ENCODE data around the gene RASA2.

RASA2 gene

GRCh38 chr3:141561426-141562034 lies 74.7 kb downstream of the RASA2 start:
- Histone ChIP-seq H3K79me2 (ENCODE audit: low read length) (0 out of 2 replicates have a peak, but pooled peaks cover 8% of the 10 kb centered on the region), H3K36me3 (replicated peaks; ENCODE audit: insufficient read depth, low read length) (peaks cover 3% of the 10 kb centered on the region; the same call in 1 of the 2 replicates), H3K27me3 (replicated peaks; ENCODE audit: insufficient read depth, low read length) (no peaks in the 10 kb centered on the region), H4K20me1 (ENCODE audit: insufficient read depth, low read length) (no peaks in the 10 kb centered on the region), H3K4me2 (ENCODE audit: low read depth, low read length) (no peak overlapping the region), H3K9me2 (replicated peaks; ENCODE audit: insufficient read depth, low read length) (no peaks in the 10 kb centered on the region), H3K27ac (ENCODE audit: low read length) (no peak overlapping the region), H3K4me3 (ENCODE audit: low read length) (no peak overlapping the region), H3K9ac (ENCODE audit: low read length) (no peak overlapping the region), H3F3A (ENCODE audit: insufficient read depth, low read length) (peaks cover 22% of the 10 kb centered on the region), H2AFZ (ENCODE audit: low read length) (no peak overlapping the region), H3K9me3 (replicated peaks; ENCODE audit: insufficient read depth, low read length) (no peaks in the 10 kb centered on the region), H3K4me1 (ENCODE audit: low read length) (no peaks in the 10 kb centered on the region)
- TF ChIP-seq EZH2phosphoT487 (IDR thresholded peaks at IDR 0.05; ENCODE audit: low read length), result no peak
- TF ChIP-seq, protein P1, sequence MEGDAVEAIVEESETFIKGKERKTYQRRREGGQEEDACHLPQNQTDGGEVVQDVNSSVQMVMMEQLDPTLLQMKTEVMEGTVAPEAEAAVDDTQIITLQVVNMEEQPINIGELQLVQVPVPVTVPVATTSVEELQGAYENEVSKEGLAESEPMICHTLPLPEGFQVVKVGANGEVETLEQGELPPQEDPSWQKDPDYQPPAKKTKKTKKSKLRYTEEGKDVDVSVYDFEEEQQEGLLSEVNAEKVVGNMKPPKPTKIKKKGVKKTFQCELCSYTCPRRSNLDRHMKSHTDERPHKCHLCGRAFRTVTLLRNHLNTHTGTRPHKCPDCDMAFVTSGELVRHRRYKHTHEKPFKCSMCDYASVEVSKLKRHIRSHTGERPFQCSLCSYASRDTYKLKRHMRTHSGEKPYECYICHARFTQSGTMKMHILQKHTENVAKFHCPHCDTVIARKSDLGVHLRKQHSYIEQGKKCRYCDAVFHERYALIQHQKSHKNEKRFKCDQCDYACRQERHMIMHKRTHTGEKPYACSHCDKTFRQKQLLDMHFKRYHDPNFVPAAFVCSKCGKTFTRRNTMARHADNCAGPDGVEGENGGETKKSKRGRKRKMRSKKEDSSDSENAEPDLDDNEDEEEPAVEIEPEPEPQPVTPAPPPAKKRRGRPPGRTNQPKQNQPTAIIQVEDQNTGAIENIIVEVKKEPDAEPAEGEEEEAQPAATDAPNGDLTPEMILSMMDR (IDR thresholded peaks at IDR 0.05; ENCODE audit: low read length), result peak; percentile 90
- DNase-seq, result peak; percentile 57

GRCh38 chr3:141564241-141564640 lies 77.4 kb downstream of the RASA2 start:
- TF ChIP-seq EZH2phosphoT487 (IDR thresholded peaks at IDR 0.05; ENCODE audit: low read length) (no peak), EZH2 (optimal IDR thresholded peaks at IDR 0.05; ENCODE audit: low read depth, low read length) (no peak)
- TF ChIP-seq, protein P1 (IDR thresholded peaks at IDR 0.05; ENCODE audit: low read length), result no peak
- no peak for DNase-seq
- no peak overlapping the region for H3K4me3 ChIP-seq (ENCODE audit: low read length)
- no peaks in the 10 kb centered on the region for H3K27me3 ChIP-seq (replicated peaks; ENCODE audit: insufficient read depth, low read length)
- H3K4me2 ChIP-seq (ENCODE audit: low read depth, low read length), result no peak overlapping the region
- no peak overlapping the region for H2AFZ ChIP-seq (ENCODE audit: low read length)
- H3K9me3 ChIP-seq (replicated peaks; ENCODE audit: insufficient read depth, low read length), result no peaks in the 10 kb centered on the region
- H3K27ac ChIP-seq (ENCODE audit: low read length), result no peak overlapping the region
- H3K36me3 ChIP-seq (replicated peaks; ENCODE audit: insufficient read depth, low read length), result no peaks in the 10 kb centered on the region; the same call in 1 of the 2 replicates
- H3K9me2 ChIP-seq (replicated peaks; ENCODE audit: insufficient read depth, low read length), result no peaks in the 10 kb centered on the region
- H3K4me1 ChIP-seq (ENCODE audit: low read length), result no peaks in the 10 kb centered on the region
- H4K20me1 ChIP-seq (ENCODE audit: insufficient read depth, low read length), result no peaks in the 10 kb centered on the region
- peaks cover 18% of the 10 kb centered on the region for H3F3A ChIP-seq (ENCODE audit: insufficient read depth, low read length)
- no peak overlapping the region for H3K9ac ChIP-seq (ENCODE audit: low read length)
- H3K79me2 ChIP-seq (ENCODE audit: low read length), result 0 out of 2 replicates have a peak, but pooled peaks cover 8% of the 10 kb centered on the region

DNA sequence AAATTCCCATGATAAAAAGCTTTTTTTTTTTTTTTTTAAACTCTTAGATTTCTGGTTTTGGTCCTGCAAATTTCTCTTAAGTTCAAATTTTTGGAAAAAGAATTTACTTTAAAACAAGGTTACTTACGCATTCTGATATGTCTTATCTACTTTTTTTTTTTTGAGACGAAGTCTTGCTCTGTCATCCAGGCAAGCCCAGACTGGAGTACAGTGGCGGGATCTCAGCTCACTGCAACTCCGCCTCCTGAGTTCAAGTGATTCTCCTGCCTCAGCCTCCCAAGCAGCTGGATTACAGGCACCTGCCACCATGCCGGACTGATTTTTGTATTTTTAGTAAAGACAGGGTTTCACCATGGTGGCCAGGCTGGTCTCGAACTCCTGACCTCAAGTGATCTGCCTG lies 83.2 kb downstream of the RASA2 start:
- no peak overlapping the region for H2AFZ ChIP-seq (ENCODE audit: low read length)
- H3K4me3 ChIP-seq (ENCODE audit: low read length), result no peak overlapping the region
- no peak for TF ChIP-seq EZH2 (optimal IDR thresholded peaks at IDR 0.05; ENCODE audit: low read depth, low read length)
- no peak for TF ChIP-seq EZH2phosphoT487 (IDR thresholded peaks at IDR 0.05; ENCODE audit: low read length)
- TF ChIP-seq, protein P1 (IDR thresholded peaks at IDR 0.05; ENCODE audit: low read length), result no peak
- H4K20me1 ChIP-seq (ENCODE audit: insufficient read depth, low read length), result no peaks in the 10 kb centered on the region
- H3K9me2 ChIP-seq (replicated peaks; ENCODE audit: insufficient read depth, low read length), result no peaks in the 10 kb centered on the region
- H3K9ac ChIP-seq (ENCODE audit: low read length), result no peak overlapping the region
- no peaks in the 10 kb centered on the region for H3F3A ChIP-seq (ENCODE audit: insufficient read depth, low read length)
- no peak overlapping the region for H3K4me2 ChIP-seq (ENCODE audit: low read depth, low read length)
- DNase-seq, result no peak
- no peaks in the 10 kb centered on the region for H3K27me3 ChIP-seq (replicated peaks; ENCODE audit: insufficient read depth, low read length)
- H3K4me1 ChIP-seq (ENCODE audit: low read length), result no peaks in the 10 kb centered on the region
- H3K79me2 ChIP-seq (ENCODE audit: low read length), result no peaks in the 10 kb centered on the region; the same call in none of the 2 replicates
- H3K9me3 ChIP-seq (replicated peaks; ENCODE audit: insufficient read depth, low read length), result no peaks in the 10 kb centered on the region
- no peak overlapping the region for H3K27ac ChIP-seq (ENCODE audit: low read length)
- H3K36me3 ChIP-seq (replicated peaks; ENCODE audit: insufficient read depth, low read length), result peaks cover 6% of the 10 kb centered on the region; the same call in 1 of the 2 replicates
